Coronary artery (tissue), 2 donors: ENCODE results near the gene PXDN.

Experiments used
- DNase-seq: peaks from one replicate; pipeline ENCODE4 v3.0.0-alpha.2; 2017; ENCODE audit warnings: low spot score
- H3K27ac ChIP-seq, 2 donors: fragments of 200-600 bp; sonication (generic); one replicate each; pipeline ENCODE4 v1.5.1; 2016 to 2019
- H3K4me3 ChIP-seq: fragments of 200-600 bp; sonication (generic); 2 replicates; pipeline ENCODE4 v1.5.1; 2016; ENCODE audit warnings: mild to moderate bottlenecking, moderate library complexity
- CTCF ChIP-seq: fragments of 200-600 bp; sonication (generic); IDR thresholded peaks from one replicate; pipeline ENCODE4 v1.5.1; 2019; ENCODE audit warnings: antibody characterized with exemption

The PXDN gene

GRCh38 chr2:1790473-1790872 is 46.2 kb upstream of the PXDN start:
- H3K27ac ChIP-seq: no peak overlapping the region
- H3K4me3 ChIP-seq: no peak overlapping the region
- DNase-seq: no peak
- TF ChIP-seq CTCF: no peak

- DNase-seq: no peak
- TF ChIP-seq CTCF: no peak
- Histone ChIP-seq H3K4me3 (no peak overlapping the region), H3K27ac (no peak overlapping the region)
Observed at GRCh38 chr2:1789610-1790009, 45.3 kb upstream of the PXDN start.

- H3K27ac ChIP-seq: no peak overlapping the region
- DNase-seq: peak; percentile 47
- H3K4me3 ChIP-seq: no peak overlapping the region
- TF ChIP-seq CTCF: no peak
Observed at GRCh38 chr2:1788478-1788959, 44.2 kb upstream of the PXDN start.

- no peak for DNase-seq
- H3K4me3 ChIP-seq: no peak overlapping the region
- H3K27ac ChIP-seq: no peak overlapping the region
- TF ChIP-seq CTCF: no peak
Observed at GRCh38 chr2:1787755-1788477, 43.6 kb upstream of the PXDN start.

- Histone ChIP-seq H3K27ac (no peak overlapping the region), H3K4me3 (no peak overlapping the region)
- no peak for TF ChIP-seq CTCF
- DNase-seq: peak; percentile 54
Observed at GRCh38 chr2:1784986-1785617, 40.8 kb upstream of the PXDN start.

GRCh38 chr2:1784087-1784486 is 39.8 kb upstream of the PXDN start:
- TF ChIP-seq CTCF: no peak
- Histone ChIP-seq H3K4me3 (no peak overlapping the region), H3K27ac (no peak overlapping the region)
- no peak for DNase-seq

- Histone ChIP-seq H3K27ac (no peak overlapping the region), H3K4me3 (no peak overlapping the region)
- DNase-seq: no peak
- TF ChIP-seq CTCF: no peak
Observed at GRCh38 chr2:1782514-1782913, 38.2 kb upstream of the PXDN start.
